Measurements from ENCODE around the gene RNF25.

Gene RNF25

DNA sequence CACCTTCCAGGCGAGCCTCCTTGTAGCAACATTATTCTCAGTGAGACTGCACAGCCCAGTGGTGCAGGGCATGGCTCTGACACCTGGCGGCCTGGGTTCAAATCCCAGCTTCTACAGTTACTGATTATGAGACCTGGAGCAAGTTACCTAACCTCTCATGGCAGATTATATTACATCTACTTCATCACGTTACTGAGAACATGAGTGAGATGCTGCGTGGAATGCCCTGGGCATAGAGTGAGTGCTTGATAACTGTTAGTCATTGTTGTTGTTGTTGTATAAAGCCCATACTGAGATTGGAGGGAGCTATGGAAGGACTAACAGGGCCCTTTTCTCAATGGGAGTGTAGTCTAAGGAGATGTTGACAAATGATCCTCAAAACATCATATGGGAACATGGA lies 45.4 kb downstream of the RNF25 start:
- H3K79me2 ChIP-seq (ENCODE audit: insufficient read depth, low read length), result no peaks in the 10 kb centered on the region
- H3K9me3 ChIP-seq (ENCODE audit: insufficient read depth, low read depth, low read length), result no peaks in the 10 kb centered on the region
- H3K9ac ChIP-seq (ENCODE audit: low read depth, low read length, poor library complexity, severe bottlenecking), result no peak overlapping the region
- no peaks in the 10 kb centered on the region for H4K20me1 ChIP-seq (ENCODE audit: insufficient read depth, low read length, poor library complexity, severe bottlenecking)
- H3K36me3 ChIP-seq (ENCODE audit: insufficient read depth, low read length), result no peaks in the 10 kb centered on the region
- TF ChIP-seq, protein P1, sequence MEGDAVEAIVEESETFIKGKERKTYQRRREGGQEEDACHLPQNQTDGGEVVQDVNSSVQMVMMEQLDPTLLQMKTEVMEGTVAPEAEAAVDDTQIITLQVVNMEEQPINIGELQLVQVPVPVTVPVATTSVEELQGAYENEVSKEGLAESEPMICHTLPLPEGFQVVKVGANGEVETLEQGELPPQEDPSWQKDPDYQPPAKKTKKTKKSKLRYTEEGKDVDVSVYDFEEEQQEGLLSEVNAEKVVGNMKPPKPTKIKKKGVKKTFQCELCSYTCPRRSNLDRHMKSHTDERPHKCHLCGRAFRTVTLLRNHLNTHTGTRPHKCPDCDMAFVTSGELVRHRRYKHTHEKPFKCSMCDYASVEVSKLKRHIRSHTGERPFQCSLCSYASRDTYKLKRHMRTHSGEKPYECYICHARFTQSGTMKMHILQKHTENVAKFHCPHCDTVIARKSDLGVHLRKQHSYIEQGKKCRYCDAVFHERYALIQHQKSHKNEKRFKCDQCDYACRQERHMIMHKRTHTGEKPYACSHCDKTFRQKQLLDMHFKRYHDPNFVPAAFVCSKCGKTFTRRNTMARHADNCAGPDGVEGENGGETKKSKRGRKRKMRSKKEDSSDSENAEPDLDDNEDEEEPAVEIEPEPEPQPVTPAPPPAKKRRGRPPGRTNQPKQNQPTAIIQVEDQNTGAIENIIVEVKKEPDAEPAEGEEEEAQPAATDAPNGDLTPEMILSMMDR (conservative IDR thresholded peaks at IDR 0.05; ENCODE audit: low read length), result no peak
- TF ChIP-seq EZH2phosphoT487 (IDR thresholded peaks at IDR 0.05; ENCODE audit: borderline replicate concordance), result no peak
- no peak overlapping the region for H2AFZ ChIP-seq (ENCODE audit: low read length)
- H3K4me2 ChIP-seq (ENCODE audit: low read depth, low read length, poor library complexity, severe bottlenecking), result no peak overlapping the region
- H3K4me1 ChIP-seq (ENCODE audit: insufficient read depth, low read length, poor library complexity, severe bottlenecking), result no peaks in the 10 kb centered on the region
- H3K9me2 ChIP-seq (replicated peaks; ENCODE audit: low read depth, low read length), result no peaks in the 10 kb centered on the region
- H3K4me3 ChIP-seq (ENCODE audit: low read length, poor library complexity, severe bottlenecking), result no peak overlapping the region
- no peaks in the 10 kb centered on the region for H3K27me3 ChIP-seq (ENCODE audit: insufficient read depth, low read length, poor library complexity, severe bottlenecking)
- no peaks in the 10 kb centered on the region for H3F3A ChIP-seq (ENCODE audit: low read depth)

GRCh38 chr2:218623366-218623705 lies 48.5 kb downstream of the RNF25 start:
- no peaks in the 10 kb centered on the region for H3K9me2 ChIP-seq (replicated peaks; ENCODE audit: low read depth, low read length)
- no peaks in the 10 kb centered on the region for H3K36me3 ChIP-seq (ENCODE audit: insufficient read depth, low read length)
- no peaks in the 10 kb centered on the region for H3K9me3 ChIP-seq (ENCODE audit: insufficient read depth, low read depth, low read length)
- H3K27me3 ChIP-seq (ENCODE audit: insufficient read depth, low read length, poor library complexity, severe bottlenecking), result no peaks in the 10 kb centered on the region
- H3K4me1 ChIP-seq (ENCODE audit: insufficient read depth, low read length, poor library complexity, severe bottlenecking), result no peaks in the 10 kb centered on the region
- H3K79me2 ChIP-seq (ENCODE audit: insufficient read depth, low read length), result no peaks in the 10 kb centered on the region
- TF ChIP-seq, protein P1 (conservative IDR thresholded peaks at IDR 0.05; ENCODE audit: low read length), result no peak
- no peak for TF ChIP-seq EZH2phosphoT487 (IDR thresholded peaks at IDR 0.05; ENCODE audit: borderline replicate concordance)
- no peak overlapping the region for H3K4me3 ChIP-seq (ENCODE audit: low read length, poor library complexity, severe bottlenecking)
- H4K20me1 ChIP-seq (ENCODE audit: insufficient read depth, low read length, poor library complexity, severe bottlenecking), result no peaks in the 10 kb centered on the region
- H3K9ac ChIP-seq (ENCODE audit: low read depth, low read length, poor library complexity, severe bottlenecking), result no peak overlapping the region
- no peak overlapping the region for H3K4me2 ChIP-seq (ENCODE audit: low read depth, low read length, poor library complexity, severe bottlenecking)
- H2AFZ ChIP-seq (ENCODE audit: low read length), result peak overlapping the region; percentile 75
- H3F3A ChIP-seq (ENCODE audit: low read depth), result no peaks in the 10 kb centered on the region

DNA sequence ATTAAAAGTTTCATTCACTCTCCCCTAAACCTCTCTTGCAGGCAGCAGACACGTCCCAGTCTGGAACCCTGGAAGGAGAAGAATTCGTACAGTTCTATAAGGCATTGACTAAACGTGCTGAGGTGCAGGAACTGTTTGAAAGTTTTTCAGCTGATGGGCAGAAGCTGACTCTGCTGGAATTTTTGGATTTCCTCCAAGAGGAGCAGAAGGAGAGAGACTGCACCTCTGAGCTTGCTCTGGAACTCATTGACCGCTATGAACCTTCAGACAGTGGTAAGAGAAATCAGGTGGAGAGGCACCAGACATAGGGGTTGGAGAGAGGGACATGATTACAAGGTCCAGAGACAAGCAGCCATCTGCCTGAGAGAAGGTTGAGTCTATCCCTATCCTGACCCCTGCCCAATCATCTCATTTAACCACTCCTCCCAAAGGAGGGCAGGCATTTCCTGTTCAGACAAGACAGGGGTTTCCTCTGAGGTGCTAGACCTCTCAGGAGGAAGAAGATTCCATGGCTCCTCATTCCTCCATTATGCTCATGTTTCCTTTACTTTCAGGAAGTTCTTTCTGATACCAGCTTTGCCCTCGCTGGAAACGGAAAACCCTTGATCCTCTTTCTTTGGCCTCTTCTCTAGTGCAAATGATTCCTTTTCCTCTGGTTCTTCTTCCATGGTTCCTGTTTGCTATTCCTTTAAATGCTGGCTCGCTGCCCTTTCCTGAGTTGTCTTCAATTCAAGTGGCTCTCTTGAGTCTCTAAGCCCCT lies 49.0 kb downstream of the RNF25 start:
- no peaks in the 10 kb centered on the region for H3K9me3 ChIP-seq (ENCODE audit: insufficient read depth, low read depth, low read length)
- H3K79me2 ChIP-seq (ENCODE audit: insufficient read depth, low read length), result no peaks in the 10 kb centered on the region
- no peaks in the 10 kb centered on the region for H3K36me3 ChIP-seq (ENCODE audit: insufficient read depth, low read length)
- no peak overlapping the region for H3K4me2 ChIP-seq (ENCODE audit: low read depth, low read length, poor library complexity, severe bottlenecking)
- TF ChIP-seq, protein P1 (conservative IDR thresholded peaks at IDR 0.05; ENCODE audit: low read length), result no peak
- peak overlapping the region; percentile 75 for H2AFZ ChIP-seq (ENCODE audit: low read length)
- no peak overlapping the region for H3K4me3 ChIP-seq (ENCODE audit: low read length, poor library complexity, severe bottlenecking)
- H3K9me2 ChIP-seq (replicated peaks; ENCODE audit: low read depth, low read length), result no peaks in the 10 kb centered on the region
- no peaks in the 10 kb centered on the region for H3K27me3 ChIP-seq (ENCODE audit: insufficient read depth, low read length, poor library complexity, severe bottlenecking)
- H3K9ac ChIP-seq (ENCODE audit: low read depth, low read length, poor library complexity, severe bottlenecking), result no peak overlapping the region
- no peaks in the 10 kb centered on the region for H3F3A ChIP-seq (ENCODE audit: low read depth)
- no peaks in the 10 kb centered on the region for H3K4me1 ChIP-seq (ENCODE audit: insufficient read depth, low read length, poor library complexity, severe bottlenecking)
- no peaks in the 10 kb centered on the region for H4K20me1 ChIP-seq (ENCODE audit: insufficient read depth, low read length, poor library complexity, severe bottlenecking)
